HG03354 (cell line): ENCODE measurements around the gene MORN3.

Experiments used
- ATAC-seq: cut with Tn5 transposase; IDR thresholded peaks from one replicate; pipeline ENCODE4 v1.9.1; 2021; ENCODE audit warnings: mild to moderate bottlenecking; ENCODE audit not compliant: unreplicated experiment, poor library complexity, severe bottlenecking

The MORN3 gene

GRCh38 chr12:121611306-121611705, 58.1 kb downstream of the MORN3 start:
- no peak for ATAC-seq

- ATAC-seq = no peak
These were observed 59.0 kb downstream of the MORN3 start for GRCh38 chr12:121610239-121611149.

DNA sequence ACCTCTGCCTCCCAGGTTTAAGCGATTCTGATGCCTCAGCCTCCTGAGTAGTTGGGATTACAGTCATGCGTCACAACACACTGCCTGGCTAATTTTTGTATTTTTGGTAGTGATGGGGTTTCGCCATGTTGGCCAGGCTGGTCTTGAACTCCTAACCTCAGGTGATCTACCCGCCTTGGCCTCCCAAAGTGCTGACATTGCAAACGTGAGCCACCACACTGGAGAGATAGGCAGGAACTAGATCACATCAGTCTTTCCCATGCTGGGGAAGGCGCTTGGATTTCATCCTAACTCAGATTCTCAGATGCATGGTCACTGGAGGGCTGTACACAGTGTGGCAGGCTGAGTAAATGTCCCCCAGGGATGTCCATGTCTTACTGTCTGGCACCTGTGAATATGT, 61.2 kb downstream of the MORN3 start:
- ATAC-seq = no peak

- ATAC-seq = no peak
These were observed 65.9 kb downstream of the MORN3 start for GRCh38 chr12:121603581-121603980.

GRCh38 chr12:121602766-121603165, 66.7 kb downstream of the MORN3 start:
- no peak for ATAC-seq

DNA sequence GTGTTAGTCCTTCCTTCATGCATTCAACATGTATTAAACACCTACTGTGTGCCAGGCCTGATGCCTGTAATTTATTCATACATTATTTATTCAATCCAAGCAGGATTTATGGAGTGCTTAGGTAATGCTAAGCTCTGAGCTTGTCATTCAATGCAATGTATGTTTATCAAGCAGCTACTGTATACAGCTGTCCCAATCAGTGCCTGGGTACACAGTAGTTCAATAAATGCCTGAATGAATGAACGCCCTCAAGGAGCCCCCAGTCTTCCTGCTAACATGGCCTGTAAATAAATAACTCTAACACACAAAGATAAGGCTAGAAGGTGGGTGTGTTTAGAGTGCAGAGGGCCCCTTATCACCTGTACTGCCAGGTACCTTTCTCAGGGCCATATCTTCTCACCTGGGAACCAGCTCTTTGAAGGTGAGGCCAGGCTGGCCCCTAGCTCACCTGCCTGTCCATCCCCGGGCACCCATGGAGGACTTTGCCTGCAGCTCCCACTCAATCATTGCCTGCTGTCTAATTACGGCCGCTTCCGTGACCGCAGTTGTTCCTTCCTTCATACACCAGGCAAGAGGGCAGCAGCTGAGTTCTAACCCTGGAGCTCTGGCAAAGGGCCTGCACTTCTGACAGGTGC, 68.6 kb downstream of the MORN3 start:
- ATAC-seq = no peak
